ENCODE measurements around the gene EXOC4. TPM values are rescaled to one million over a fixed set of nuclear protein-coding genes. Genes with fewer than 3 reads are reported as not detected.

Gene EXOC4
- total RNA-seq, 1 donor from 2014 or later = 67.7 TPM

- peak overlapping the region; percentile 74 for H3K27ac Mint-ChIP-seq (ENCODE audit: unreplicated experiment)
- H3K36me3 Mint-ChIP-seq (ENCODE audit: low read depth) = no peaks in the 10 kb centered on the region
- H3K4me1 Mint-ChIP-seq (ENCODE audit: low read depth) = peaks cover 36% of the 10 kb centered on the region
- no peaks in the 10 kb centered on the region for H3K27me3 Mint-ChIP-seq (ENCODE audit: low read depth)
- TF ChIP-seq, protein P1, sequence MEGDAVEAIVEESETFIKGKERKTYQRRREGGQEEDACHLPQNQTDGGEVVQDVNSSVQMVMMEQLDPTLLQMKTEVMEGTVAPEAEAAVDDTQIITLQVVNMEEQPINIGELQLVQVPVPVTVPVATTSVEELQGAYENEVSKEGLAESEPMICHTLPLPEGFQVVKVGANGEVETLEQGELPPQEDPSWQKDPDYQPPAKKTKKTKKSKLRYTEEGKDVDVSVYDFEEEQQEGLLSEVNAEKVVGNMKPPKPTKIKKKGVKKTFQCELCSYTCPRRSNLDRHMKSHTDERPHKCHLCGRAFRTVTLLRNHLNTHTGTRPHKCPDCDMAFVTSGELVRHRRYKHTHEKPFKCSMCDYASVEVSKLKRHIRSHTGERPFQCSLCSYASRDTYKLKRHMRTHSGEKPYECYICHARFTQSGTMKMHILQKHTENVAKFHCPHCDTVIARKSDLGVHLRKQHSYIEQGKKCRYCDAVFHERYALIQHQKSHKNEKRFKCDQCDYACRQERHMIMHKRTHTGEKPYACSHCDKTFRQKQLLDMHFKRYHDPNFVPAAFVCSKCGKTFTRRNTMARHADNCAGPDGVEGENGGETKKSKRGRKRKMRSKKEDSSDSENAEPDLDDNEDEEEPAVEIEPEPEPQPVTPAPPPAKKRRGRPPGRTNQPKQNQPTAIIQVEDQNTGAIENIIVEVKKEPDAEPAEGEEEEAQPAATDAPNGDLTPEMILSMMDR (IDR thresholded peaks at IDR 0.05) = no peak
- H3K4me3 Mint-ChIP-seq (ENCODE audit: unreplicated experiment) = no peak overlapping the region
- no peak for DNase-seq (ENCODE audit: low spot score)
- peaks cover 5% of the 10 kb centered on the region for H3K9me3 Mint-ChIP-seq (ENCODE audit: low read depth)
Observed at GRCh38 chr7:133437544-133437943, 184.7 kb downstream of the EXOC4 start.

GRCh38 chr7:133442818-133443217 is 189.9 kb downstream of the EXOC4 start:
- Mint-ChIP-seq H3K27me3 (ENCODE audit: low read depth) (no peaks in the 10 kb centered on the region), H3K27ac (ENCODE audit: unreplicated experiment) (no peak overlapping the region), H3K4me3 (ENCODE audit: unreplicated experiment) (no peak overlapping the region), H3K4me1 (ENCODE audit: low read depth) (peaks cover 6% of the 10 kb centered on the region), H3K9me3 (ENCODE audit: low read depth) (peaks cover 1% of the 10 kb centered on the region), H3K36me3 (ENCODE audit: low read depth) (no peaks in the 10 kb centered on the region)
- TF ChIP-seq, protein P1 (IDR thresholded peaks at IDR 0.05) = no peak
- DNase-seq (ENCODE audit: low spot score) = no peak

- peaks cover 5% of the 10 kb centered on the region for H3K4me1 Mint-ChIP-seq (ENCODE audit: low read depth)
- H3K27ac Mint-ChIP-seq (ENCODE audit: unreplicated experiment) = no peak overlapping the region
- no peak overlapping the region for H3K4me3 Mint-ChIP-seq (ENCODE audit: unreplicated experiment)
- no peaks in the 10 kb centered on the region for H3K9me3 Mint-ChIP-seq (ENCODE audit: low read depth)
- no peaks in the 10 kb centered on the region for H3K27me3 Mint-ChIP-seq (ENCODE audit: low read depth)
- no peaks in the 10 kb centered on the region for H3K36me3 Mint-ChIP-seq (ENCODE audit: low read depth)
- TF ChIP-seq, protein P1 (IDR thresholded peaks at IDR 0.05) = no peak
- no peak for DNase-seq (ENCODE audit: low spot score)
Observed at GRCh38 chr7:133445617-133446016, 192.7 kb downstream of the EXOC4 start.

GRCh38 chr7:133448012-133448411 is 195.1 kb downstream of the EXOC4 start:
- no peak overlapping the region for H3K27ac Mint-ChIP-seq (ENCODE audit: unreplicated experiment)
- no peaks in the 10 kb centered on the region for H3K27me3 Mint-ChIP-seq (ENCODE audit: low read depth)
- no peak overlapping the region for H3K4me3 Mint-ChIP-seq (ENCODE audit: unreplicated experiment)
- no peaks in the 10 kb centered on the region for H3K9me3 Mint-ChIP-seq (ENCODE audit: low read depth)
- no peaks in the 10 kb centered on the region for H3K36me3 Mint-ChIP-seq (ENCODE audit: low read depth)
- TF ChIP-seq, protein P1 (IDR thresholded peaks at IDR 0.05) = no peak
- H3K4me1 Mint-ChIP-seq (ENCODE audit: low read depth) = peaks cover 7% of the 10 kb centered on the region
- DNase-seq (ENCODE audit: low spot score) = no peak

DNA sequence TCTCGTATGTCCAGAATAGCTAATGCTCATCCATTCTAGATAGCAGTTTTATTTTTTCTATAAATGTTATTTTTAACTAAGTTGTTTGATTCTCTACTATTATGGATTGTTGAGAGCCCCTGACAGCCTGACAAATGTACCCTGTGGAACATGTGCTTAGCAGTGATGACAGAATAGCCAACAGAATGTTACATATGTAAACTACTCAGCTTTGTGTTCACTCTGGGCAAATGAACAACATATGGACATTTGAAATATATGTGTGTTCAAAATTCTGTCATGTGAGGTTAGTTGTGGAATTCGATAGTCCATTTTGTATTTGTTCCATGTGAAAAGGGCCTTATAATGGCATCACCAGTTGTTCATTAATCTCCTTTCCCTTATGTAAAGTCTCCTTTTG is 199.7 kb downstream of the EXOC4 start:
- no peak for DNase-seq (ENCODE audit: low spot score)
- TF ChIP-seq, protein P1 (IDR thresholded peaks at IDR 0.05) = no peak
- H3K27ac Mint-ChIP-seq (ENCODE audit: unreplicated experiment) = no peak overlapping the region
- H3K36me3 Mint-ChIP-seq (ENCODE audit: low read depth) = no peaks in the 10 kb centered on the region
- no peaks in the 10 kb centered on the region for H3K9me3 Mint-ChIP-seq (ENCODE audit: low read depth)
- H3K4me1 Mint-ChIP-seq (ENCODE audit: low read depth) = peaks cover 2% of the 10 kb centered on the region
- no peak overlapping the region for H3K4me3 Mint-ChIP-seq (ENCODE audit: unreplicated experiment)
- H3K27me3 Mint-ChIP-seq (ENCODE audit: low read depth) = no peaks in the 10 kb centered on the region

All from chondrocyte (in vitro differentiated cells).